GM19468 (cell line): Measurements from ENCODE around the gene STIM1.
"Not testable (repeated sequence)": the region's sequence is repeated elsewhere in the genome, so short reads cannot be mapped to it uniquely, and the experiment has no call there.

Experiments
- ATAC-seq: cut with Tn5 transposase; IDR thresholded peaks from one replicate; pipeline ENCODE4 v1.9.1; 2021; ENCODE audit warnings: mild to moderate bottlenecking, moderate library complexity, moderate number of reproducible peaks; ENCODE audit not compliant: unreplicated experiment; ENCODE audit errors: extremely low read depth

STIM1 gene

DNA sequence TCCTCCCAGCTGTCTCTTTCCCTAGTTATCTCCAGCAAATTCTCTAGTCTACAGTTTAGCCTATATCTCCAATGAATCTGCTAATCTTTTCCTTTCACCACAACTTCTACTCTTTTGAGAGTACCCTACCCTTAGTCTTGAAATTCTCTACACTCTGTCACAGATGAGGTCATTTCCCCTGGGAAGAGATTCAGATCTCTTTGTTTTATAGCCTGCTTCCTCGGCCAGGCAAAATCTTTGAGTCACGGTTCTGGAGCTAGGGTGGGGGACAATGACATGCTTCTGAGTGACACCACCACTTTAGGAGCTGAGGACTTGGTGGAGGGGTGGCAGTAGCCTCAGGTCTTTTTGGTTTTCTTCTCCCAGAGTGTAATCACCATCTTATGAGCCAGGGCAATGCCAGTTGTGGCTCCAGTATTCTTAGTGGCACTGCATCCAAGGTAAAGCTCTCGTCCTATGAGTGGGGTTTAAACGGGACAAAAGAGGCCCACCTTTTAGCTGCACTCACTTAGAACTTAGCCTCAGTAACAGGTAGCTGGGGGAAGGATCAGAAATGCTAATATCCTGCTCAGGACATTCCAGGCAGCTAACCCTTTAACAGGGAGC, 140.6 kb downstream of the STIM1 start:
- ATAC-seq: no peak

DNA sequence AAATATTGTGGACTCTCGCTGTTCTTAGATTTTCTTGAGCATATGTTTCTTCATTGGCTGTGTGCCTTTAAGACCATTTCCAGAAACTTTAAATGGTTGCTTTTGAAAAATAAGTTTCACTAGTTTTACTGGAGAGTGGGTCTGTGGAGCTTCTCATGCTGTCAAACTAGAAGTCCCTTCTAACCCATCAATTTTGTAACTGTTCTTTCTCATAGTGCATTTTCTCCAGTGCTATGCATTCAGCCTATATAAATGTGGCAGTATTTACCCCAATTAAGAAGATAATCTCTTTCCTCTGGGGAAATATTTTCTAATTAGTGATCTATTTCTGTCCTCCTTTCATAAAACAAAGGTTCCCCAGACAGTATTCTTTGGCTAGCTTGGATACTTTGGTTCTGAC, 141.2 kb downstream of the STIM1 start:
- no peak for ATAC-seq

DNA sequence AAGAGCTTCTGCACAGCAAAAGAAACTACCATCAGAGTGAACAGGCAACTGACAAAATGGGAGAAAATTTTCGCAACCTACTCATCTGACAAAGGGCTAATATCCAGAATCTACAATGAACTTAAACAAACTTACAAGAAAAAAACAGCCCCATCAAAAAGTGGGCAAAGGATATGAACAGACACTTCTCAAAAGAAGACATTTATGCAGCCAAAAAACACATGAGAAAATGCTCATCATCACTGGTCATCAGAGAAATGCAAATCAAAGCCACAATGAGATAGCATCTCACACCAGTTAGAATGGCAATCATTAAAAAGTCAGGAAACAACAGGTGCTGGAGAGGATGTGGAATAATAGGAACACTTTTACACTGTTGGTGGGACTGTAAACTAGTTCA, 149.3 kb downstream of the STIM1 start:
- ATAC-seq: not testable (repeated sequence)

DNA sequence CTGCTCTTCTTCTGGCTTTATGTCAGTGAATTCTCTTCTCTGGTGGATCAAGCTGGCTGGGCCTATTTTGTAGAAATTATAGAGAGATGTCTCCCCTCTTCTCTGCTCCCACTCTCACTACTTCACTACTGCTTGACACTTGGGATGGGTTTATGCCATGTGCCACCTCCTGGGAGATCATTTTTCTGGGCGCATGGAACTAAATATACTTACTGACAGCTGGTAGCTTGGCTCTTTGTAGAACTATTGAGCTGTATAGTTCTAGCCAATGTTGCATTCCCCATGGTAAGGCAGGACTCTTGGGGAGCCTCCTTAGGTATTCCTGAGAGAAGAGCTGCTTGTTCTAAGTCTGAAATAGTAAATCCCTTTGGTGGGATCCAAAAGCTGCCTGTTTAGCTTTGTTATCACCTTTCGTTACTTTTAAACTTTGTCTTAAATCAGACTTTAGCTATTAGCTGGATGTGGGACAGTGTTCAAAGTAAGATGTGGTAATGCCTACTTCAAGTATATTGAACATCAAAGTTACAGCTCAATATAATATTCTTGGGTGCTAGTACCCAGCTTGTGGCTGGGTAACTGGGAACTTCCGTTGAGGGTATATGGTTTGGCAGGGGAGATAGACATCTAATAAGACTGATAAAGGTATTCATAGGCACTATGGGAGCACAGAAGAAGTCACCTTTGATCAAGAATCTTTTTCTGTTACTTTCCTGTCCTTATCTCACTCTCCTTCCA, 151.6 kb downstream of the STIM1 start:
- no peak for ATAC-seq

DNA sequence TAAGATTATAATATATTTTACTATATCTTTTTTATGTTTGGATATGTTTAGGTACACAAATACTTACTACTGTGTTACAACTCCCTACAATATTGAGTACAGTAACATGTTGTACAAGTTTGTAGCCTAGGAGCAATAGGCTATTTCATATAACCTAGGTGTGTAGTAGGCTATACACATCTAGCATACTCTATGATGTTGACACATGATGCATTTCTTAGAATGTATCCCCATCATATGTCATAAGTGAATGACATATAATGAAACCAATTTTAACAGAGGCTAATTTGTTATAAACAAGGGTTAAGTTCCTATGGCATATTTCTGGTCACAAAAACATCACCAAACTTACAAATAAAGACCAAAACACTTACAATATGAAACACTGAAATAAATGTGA, 152.7 kb downstream of the STIM1 start:
- ATAC-seq: no peak

DNA sequence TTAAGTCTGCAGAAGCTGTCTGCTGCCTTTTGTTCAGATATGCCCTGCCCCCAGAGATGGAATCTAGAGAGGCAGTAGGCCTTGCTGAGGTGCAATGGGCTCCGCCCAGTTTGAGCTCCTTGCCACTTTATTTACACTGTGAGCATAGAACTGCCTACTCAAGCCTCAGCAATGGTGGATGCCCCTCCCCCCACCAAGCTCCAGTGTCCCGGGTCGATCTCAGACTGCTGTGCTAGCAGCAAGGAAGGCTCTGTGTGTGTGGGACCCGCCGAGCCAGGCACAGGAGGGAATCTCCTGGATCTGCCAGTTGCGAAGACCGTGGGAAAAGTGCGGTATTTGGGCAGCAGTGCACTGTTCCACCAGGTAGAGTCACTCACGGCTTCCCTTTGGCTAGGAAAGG, 161.1 kb downstream of the STIM1 start:
- not testable (repeated sequence) for ATAC-seq

DNA sequence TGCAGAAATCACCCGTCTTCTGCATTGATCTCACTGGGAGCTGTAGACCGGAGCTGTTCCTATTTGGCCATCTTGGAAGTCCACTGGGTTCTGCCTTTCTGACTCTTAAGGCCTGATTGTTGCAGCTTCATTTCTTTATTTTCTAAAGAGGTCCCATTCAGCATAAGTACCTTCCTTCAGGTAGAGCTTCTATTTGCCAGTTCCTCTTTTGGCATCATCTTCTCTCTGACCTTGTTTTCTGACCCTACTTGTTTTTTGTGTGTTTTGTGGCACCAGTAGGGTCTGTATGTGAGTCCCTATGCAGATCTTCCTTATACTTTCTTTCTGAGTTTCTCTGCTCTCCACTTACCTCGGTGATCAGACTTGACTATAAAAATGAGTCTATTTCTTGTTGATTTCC, 161.7 kb downstream of the STIM1 start:
- ATAC-seq: no peak

DNA sequence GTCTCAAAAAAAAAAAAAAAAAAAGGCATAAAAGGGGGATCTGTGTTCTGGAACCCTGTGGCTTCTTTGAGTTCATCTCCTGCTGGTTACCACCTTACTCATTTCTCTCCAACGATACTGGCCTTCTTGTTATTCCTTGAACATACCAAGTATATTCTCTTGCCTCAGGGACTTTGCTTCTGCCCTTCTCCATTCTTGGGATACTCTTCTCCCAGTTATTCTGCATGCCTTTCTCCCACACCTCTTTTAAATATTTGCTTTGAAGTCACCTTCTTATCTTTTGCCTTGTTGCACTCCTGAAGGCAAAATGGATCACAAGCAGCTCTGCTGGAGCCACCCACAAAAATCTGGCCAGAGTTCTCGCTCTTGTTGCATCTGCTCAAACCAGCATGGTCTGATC, 163.2 kb downstream of the STIM1 start:
- no peak for ATAC-seq

DNA sequence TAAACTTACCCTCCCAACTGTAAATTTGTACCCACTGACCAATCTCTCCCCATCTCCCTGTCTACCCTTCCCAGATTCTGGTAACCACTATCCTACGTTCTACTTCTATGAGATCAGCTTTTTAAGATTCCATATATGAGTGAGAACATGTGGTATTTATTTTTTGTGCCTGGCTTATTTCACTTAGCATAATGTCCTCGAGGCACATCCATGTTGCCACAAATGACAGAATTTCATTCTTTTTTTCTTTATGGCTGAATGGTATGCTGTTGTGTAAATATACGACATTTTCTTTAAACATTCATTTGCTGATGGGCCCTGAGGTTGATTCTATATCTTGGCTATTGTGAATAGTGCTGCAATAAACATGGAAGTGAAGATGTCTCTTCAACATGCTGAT, 164.4 kb downstream of the STIM1 start:
- ATAC-seq: no peak

DNA sequence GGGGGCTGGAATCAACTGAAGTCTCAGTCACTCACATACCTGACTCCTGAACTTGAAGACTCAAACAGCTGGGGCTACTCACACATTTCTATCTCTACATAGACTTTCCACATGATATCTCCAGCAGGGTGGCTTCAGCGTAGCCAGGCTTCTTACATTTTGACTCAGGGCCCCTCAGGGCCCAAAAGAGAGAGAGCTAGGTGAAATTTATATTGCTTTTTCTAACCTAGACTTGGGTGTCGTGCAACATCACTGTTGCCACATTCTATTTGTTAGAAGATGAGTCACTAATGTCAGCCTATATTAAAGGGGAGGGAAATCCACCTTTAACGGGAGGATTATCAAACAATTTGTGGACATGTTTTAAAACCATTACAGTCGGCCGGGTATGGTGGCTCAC, 167.2 kb downstream of the STIM1 start:
- no peak for ATAC-seq

DNA sequence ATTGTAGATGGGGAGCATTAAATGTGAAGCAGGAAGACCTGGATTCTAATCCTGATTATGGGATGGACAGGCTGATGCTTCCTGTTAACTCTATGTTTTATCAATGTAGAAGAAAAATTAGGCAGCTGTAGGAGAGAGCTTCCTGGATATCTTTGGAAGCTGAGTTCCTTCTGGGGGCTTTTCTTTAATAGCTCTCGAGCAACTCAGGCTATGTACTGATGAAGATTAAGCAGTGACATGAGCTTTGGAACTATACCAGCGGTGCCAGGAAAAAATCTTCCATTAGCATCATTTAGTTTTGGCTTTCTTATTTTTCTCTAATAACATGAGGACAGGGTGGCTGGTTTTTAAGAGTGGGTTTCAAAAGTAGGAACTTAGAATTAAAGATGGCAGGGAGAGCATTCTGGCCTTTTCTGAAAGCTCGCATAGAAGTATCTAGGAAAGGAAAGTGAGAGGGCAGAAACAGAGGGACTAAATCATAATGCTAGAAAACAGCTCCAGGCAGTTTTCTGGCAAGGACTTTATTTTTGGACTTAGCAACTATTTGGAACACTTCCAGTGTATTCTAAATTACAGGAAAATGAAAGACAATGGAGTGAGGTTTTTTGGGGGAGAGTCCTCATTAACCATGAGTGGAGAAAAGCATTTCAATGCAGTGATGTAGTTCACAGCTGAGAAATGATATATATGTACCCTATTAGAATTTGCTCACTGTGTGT, 169.9 kb downstream of the STIM1 start:
- ATAC-seq: no peak

DNA sequence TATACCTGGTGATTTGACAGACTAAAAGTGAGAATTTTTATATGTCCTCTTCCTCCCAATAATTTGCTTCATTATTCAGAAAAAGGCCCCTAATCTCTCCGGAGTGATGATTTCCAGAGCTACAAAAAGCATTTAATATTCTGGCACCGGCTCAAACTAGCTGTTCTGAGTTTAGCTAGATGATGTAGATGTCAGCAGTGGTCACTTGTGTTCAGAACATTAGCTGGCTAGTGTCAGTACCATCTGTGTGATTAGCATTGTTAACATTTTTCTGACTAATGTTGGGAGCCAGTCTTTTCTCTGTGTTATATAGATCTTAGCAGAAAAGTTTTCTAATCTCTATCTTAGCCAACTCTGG, 170.5 kb downstream of the STIM1 start:
- no peak for ATAC-seq

DNA sequence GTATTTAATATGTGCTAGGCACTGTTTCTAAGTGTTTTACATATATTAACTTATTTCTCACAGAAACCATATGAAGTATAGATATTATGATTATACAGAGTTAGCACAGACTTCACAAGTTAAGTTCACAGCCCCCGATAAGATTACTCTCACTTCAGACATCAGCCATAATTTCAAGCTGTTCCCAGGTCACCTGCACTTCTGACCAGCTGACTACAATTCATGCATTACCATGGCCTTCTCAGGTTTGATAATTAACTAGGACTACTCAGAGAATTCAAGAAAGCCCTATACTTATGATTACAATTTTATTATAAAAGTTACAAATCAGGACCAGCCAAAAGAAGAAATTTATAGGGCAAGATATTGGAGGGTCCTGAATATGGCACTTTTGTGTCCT, 170.9 kb downstream of the STIM1 start:
- no peak for ATAC-seq

DNA sequence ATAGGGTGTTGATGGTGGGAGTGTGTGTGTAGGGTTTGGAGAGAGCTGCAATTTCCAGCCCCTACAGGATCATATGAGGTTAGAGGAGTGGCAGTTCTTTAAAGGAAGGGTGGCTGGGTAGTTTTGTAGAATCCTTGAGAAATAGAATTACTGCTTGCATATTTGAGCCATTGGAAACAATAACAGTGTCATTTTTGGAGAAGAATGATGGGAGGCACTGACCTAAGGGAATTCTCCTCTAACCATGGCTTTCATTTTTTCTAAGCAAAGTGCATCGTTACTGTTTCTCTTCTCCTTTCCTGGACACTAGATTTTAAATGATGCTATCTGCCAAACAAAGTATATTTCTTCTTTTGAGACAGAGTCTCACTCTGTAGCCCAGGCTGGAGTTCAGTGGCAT, 172.3 kb downstream of the STIM1 start:
- ATAC-seq: no peak

DNA sequence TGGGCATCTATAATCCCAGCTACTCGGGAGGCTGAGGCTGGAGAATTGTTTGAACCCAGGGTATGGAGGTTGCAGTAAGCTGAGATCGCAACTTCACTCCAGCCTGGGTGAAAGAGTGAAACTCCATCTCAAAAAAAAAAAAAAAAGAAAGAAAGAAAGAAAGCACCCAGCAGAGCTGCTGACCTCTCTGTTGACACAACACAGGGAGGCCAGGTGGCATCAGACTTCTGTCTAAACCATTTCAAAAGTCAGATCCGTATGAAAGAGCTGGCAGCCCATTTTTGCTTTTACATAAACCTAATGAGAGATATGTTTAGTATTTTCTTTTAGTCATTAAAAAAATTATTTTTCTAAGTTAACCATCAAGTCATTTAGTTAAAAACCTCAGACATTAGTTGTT, 174.7 kb downstream of the STIM1 start:
- no peak for ATAC-seq

DNA sequence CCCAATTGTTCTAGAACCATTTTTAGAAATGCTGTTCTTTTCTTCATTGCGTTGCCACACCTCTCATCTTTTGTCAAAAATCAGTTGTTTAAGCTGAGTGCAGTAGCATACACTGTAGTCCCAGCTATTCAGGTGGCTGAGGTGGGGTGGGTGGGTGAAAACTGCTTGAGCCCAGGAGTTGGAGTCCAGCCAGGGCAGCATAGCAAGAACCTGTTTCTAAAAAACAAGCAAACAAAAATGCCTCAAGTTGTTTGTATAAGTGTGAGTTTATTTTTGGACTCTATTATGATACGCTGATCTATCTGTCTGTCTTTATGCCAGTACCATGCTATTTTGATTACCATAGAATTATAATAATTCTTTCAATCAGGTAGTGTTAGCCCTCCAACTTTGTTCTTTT, 176.6 kb downstream of the STIM1 start:
- ATAC-seq: no peak

DNA sequence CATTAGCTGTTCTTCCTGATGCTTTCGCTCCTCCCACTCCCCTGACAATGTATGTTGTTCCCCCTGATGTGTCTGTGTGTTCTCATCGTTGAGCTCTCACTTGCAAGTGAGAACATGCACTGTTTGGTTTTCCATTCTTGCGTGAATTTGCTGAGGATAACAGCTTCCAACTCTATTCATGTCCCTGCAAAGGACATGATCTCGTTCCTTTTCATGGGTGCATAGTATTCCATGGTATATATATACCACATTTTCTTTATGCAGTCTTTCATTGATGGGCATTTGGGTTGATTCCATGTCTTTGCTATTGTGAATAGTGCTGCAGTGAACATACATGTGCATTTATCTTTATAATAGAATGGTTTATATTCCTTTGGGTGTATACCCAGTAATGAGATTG, 180.5 kb downstream of the STIM1 start:
- no peak for ATAC-seq

DNA sequence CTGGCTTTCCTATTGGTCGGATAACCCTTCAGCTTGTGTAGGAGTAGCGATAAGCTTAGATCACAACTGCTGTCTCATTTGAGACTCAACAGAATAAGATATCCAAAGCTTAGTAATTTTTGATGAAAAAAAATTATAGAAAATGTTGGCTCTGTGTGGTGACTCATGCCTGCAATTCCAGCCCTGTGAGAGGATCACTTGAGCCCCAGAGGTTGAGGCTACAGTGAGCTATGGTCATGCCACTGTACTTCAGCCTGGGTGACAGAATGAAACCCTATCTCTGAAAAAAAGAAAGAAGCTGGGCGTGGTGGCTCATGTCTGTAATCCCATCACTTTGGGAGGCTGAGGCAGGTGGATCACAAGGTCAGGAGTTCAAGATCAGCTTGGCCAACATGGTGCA, 183.5 kb downstream of the STIM1 start:
- ATAC-seq: no peak

DNA sequence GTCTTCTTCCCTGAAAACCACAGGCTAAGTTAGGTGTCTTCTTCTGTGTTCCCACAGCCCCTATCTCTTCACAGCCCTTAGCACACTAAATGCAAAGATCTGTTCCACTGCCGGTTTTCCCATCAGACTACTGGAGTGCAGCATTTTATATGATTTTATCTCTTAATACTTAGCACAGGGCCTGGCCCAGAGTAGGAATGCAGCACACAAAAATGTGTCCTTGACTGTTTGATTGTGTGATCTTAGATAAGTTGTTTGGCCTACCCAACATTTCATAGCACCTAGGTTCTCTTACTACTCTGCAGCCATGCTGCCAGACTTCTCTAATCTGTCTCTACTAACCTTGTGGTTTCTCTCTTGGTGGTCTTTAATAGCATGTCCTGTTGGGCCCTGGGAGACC, 185.0 kb downstream of the STIM1 start:
- ATAC-seq: no peak

DNA sequence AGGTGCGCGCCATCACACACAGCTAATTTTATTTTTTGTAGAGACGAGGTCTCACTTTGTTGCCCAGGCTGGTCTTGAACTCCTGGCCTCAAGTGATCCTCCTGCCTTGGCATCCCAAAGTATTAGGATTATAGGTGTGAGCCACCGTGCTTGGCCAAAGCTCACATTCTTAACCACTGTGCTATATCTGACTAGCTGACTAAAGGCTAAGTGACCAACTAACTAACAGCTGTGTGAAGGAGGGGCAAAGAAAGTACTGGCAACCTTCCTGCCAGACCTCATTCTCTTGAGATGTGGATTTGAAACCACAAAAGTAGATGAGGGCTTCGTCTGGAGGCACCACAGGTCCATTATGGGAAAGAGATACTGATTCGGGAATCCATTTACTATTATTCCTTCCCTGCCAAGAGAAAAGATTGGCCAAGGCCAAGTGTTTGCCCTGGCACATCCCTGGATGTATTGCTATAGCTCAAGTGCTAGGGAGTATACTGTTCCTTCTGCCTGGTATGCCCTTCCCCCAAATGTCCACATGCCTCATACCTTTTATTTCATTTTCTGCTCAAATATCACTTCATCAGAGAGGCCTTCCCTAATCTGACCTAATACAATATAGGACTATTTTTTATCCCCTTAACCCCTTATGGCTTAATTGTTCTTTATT, 186.4 kb downstream of the STIM1 start:
- no peak for ATAC-seq

DNA sequence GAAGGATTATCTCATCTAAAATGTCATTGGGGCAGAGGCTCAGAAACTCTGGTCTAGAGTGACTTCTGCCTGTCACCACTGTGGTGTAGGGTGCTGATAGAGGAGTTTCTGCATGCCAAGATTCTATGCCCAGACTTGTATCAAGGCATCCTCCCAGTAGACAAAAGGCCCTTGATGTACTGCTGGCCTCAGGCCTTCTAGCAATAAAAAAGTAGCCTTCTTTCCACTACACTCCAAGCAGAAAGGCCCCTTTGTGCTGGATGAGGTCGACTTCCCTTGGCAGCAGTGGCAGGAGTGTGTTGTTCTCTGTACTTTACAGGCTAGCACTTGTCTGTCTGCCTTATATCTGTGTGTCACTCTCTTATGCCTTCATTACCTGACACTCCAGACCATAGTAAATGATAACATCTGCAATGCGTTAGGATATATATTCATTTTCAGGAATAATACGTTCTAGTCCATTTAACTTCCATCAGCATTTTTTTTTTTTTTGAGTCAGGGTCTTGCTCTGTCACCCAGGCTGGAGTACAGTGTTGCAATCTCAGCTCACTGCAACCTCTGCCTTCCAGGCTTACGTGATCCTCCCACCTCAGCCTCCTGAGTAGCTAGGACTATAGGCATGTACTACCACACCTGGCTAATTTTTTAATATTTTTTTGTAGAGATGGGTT, 189.6 kb downstream of the STIM1 start:
- no peak for ATAC-seq
